Vagina (tissue), 2 donors: ENCODE data around the gene ZNF410.

Experiments used
- POLR2AphosphoS5 ChIP-seq, 2 donors: sonication (generic); formaldehyde crosslinking; IDR thresholded peaks; one replicate each; pipeline ENCODE4 v1.9.0; 2017; ENCODE audit warnings: antibody characterized with exemption in 2 of 2, mild to moderate bottlenecking in 2 of 2, low read depth in 1 of 2; ENCODE audit not compliant: insufficient read depth in 1 of 2
- TF ChIP-seq, protein P1 (sequence below), 3 experiments: fragments of 450-650 bp in 2 of 3; fragments of 200-600 bp in 1 of 3; sonication (generic) in 1 of 3; IDR thresholded peaks; one replicate each; pipeline ENCODE4 v1.5.1; 2017 to 2019; ENCODE audit warnings: antibody characterized with exemption in 3 of 3, mild to moderate bottlenecking in 2 of 3, moderate library complexity in 2 of 3

DNA sequence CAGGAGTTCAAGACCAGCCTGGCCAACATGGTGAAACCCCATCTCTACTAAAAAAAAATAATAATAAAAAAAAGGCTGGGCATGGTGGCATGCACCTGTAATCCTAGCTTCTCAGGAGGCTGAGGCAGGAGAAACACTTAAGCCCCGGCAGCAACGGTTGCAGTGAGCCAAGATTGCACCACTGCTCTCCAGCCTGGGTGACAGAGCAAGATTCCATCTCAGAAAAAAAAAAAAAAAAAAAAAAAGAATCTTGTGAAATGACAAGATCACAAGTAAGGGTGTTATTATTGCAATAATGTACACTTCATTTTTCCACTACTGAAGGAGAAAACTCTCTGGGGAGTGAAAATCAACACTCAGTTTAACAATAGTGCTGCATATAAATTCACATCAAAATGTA is 43.8 kb upstream of the ZNF410 start:
- TF ChIP-seq POLR2AphosphoS5 (IDR thresholded peaks at IDR 0.05; ENCODE audit: insufficient read depth in 1 of 2, low read depth in 1 of 2) = no peak
- TF ChIP-seq, protein P1, sequence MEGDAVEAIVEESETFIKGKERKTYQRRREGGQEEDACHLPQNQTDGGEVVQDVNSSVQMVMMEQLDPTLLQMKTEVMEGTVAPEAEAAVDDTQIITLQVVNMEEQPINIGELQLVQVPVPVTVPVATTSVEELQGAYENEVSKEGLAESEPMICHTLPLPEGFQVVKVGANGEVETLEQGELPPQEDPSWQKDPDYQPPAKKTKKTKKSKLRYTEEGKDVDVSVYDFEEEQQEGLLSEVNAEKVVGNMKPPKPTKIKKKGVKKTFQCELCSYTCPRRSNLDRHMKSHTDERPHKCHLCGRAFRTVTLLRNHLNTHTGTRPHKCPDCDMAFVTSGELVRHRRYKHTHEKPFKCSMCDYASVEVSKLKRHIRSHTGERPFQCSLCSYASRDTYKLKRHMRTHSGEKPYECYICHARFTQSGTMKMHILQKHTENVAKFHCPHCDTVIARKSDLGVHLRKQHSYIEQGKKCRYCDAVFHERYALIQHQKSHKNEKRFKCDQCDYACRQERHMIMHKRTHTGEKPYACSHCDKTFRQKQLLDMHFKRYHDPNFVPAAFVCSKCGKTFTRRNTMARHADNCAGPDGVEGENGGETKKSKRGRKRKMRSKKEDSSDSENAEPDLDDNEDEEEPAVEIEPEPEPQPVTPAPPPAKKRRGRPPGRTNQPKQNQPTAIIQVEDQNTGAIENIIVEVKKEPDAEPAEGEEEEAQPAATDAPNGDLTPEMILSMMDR (IDR thresholded peaks at IDR 0.05) = no peak
